Fibroblast of pulmonary artery (primary cell): ENCODE data around the gene PDE4D.
A peak's percentile ranks its signal among the peaks of the same experiment; 100 is the strongest.

ENCODE experiments used
- DNase-seq: peaks from one replicate; pipeline ENCODE4 v3.0.0-alpha.2; 2010; ENCODE audit warnings: low read depth
- H3K4me3 ChIP-seq: replicated peaks from 2 replicates; pipeline ENCODE4 v1.5.1; 2011; ENCODE audit warnings: low read depth, mild to moderate bottlenecking, control low read depth, low read length, moderate library complexity
- TF ChIP-seq, protein P1 (sequence below): IDR thresholded peaks from 2 replicates; pipeline ENCODE4 v1.5.1; 2011; ENCODE audit warnings: mild to moderate bottlenecking, control low read depth, low read length, inconsistent platforms; ENCODE audit errors: missing control alignments

PDE4D gene

DNA sequence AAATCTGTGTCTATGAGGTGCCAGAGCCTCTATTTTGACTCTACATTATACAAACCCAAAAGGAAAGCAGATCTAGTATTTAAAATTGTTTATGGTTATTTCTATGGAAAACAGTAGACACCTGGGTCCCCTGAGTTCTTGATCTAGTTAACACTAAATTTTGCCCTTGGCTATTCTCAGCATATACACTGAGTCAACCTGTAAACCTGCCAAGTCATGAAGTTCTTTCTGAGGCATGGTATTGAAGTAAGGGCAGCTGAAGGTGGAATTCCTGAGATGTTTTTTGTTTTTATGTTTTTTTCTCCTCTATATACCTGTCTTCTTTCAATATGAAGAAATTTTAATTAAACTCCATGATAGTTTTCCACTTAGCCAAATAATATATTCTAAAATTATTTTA lies 120.2 kb downstream of the PDE4D start:
- no peak overlapping the region for H3K4me3 ChIP-seq
- TF ChIP-seq, protein P1, sequence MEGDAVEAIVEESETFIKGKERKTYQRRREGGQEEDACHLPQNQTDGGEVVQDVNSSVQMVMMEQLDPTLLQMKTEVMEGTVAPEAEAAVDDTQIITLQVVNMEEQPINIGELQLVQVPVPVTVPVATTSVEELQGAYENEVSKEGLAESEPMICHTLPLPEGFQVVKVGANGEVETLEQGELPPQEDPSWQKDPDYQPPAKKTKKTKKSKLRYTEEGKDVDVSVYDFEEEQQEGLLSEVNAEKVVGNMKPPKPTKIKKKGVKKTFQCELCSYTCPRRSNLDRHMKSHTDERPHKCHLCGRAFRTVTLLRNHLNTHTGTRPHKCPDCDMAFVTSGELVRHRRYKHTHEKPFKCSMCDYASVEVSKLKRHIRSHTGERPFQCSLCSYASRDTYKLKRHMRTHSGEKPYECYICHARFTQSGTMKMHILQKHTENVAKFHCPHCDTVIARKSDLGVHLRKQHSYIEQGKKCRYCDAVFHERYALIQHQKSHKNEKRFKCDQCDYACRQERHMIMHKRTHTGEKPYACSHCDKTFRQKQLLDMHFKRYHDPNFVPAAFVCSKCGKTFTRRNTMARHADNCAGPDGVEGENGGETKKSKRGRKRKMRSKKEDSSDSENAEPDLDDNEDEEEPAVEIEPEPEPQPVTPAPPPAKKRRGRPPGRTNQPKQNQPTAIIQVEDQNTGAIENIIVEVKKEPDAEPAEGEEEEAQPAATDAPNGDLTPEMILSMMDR = no peak
- DNase-seq = no peak

DNA sequence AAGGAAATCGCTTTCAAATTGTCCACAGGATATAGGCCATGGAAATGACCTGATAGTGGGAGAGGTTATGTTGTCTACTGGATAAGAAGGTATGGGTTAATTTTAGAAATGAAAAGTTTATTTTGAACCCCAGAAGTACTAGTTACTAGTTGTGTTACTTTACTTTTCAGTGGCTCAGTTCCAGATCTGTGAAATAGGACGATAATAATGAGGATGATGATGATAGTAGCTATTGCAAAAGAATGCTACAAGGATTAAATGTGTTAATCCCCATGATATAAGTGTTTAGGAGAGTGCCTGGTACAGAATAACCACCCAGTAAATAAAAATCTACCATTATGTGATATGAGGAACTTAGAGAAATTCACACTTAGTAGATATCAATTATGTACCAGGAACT lies 120.8 kb downstream of the PDE4D start:
- TF ChIP-seq, protein P1 = no peak
- H3K4me3 ChIP-seq = no peak overlapping the region
- no peak for DNase-seq

DNA sequence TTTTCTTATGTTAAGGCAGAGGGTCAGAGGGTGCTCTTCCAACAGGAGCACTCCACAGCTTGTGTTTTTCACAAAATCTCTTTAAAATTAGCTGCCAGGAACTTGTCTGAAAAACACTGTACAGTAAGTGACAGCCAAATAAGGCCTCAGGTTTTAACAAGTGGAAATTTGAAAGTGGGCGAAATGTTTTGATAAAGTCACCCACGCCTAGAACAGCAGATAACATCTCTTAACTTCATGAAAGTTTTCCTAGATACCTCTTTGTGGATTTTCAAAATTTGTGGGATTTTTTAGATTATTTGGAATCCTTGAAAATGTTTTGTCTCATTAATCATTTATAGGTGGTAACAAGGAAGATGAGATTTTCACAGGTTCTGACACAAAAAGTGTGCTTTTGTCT lies 121.3 kb downstream of the PDE4D start:
- DNase-seq = no peak

GRCh38 chr5:59770953-59771352 lies 122.6 kb downstream of the PDE4D start:
- H3K4me3 ChIP-seq = no peak overlapping the region
- TF ChIP-seq, protein P1 = no peak
- no peak for DNase-seq

More for the DNA sequence above, 121.3 kb downstream of the PDE4D start:
- TF ChIP-seq, protein P1 = no peak
- no peak overlapping the region for H3K4me3 ChIP-seq

GRCh38 chr5:59769832-59770231 lies 123.7 kb downstream of the PDE4D start:
- TF ChIP-seq, protein P1 = no peak
- DNase-seq = no peak
- no peak overlapping the region for H3K4me3 ChIP-seq

GRCh38 chr5:59769041-59769360 lies 124.5 kb downstream of the PDE4D start:
- TF ChIP-seq, protein P1 = no peak
- peak; percentile 42 for DNase-seq
- peak overlapping the region; percentile 76 for H3K4me3 ChIP-seq

DNA sequence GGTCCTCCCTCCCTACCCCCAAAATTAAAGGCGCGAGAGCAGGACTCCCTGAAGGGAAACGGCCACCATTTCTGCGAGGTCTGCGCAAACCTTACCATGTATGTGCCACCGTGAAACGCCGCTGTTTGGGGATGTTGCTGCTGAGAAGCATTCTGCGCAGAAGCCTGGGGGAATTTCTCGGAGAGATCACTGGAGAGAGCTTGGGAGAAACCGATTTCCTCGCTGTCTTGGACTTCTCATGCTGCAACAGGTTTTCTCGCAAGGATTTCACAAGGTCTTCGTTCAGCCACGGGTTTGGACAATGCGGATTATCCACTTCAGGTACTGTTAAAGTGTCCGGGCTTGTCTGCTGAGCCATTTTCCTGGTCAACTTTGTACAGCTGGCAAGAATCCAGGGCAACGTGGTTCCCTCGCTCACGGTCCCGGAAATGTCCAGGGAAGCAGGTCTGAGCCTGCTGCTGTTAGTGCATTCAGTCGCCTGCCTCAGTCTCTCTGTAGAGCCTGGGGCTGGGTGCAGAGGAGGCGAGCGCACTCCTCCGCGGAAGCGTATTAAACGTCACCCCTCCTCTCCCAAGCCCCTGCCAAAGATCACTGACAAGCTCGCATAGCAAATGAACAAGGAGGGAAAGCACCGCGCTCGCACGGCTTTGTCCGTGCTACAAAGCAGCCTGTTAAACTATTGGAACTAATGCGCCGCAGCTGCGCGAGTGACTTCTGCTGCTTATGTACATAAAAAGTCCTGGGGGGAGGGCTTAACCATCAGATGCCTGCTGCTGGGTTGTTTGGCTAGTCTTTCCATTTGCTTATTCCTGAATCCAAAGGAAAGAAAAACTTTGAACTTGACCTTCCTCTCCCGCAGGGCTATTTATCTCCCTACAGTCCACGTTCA lies 125.1 kb downstream of the PDE4D start:
- peak; percentile 89 for DNase-seq
- TF ChIP-seq, protein P1 = no peak
- H3K4me3 ChIP-seq = peak overlapping the region; percentile 76
